Thymus (tissue), 11 donors: ENCODE results near the gene NUDT3. TPM values are rescaled to one million over a fixed set of nuclear protein-coding genes. Genes with fewer than 3 reads are reported as not detected.
A peak's percentile ranks its signal among the peaks of the same experiment; 100 is the strongest.
"Not testable (repeated sequence)": the region's sequence is repeated elsewhere in the genome, so short reads cannot be mapped to it uniquely, and the experiment has no call there.

ENCODE experiments used
- DNase-seq, 9 donors: peaks; one replicate each; pipeline ENCODE4 v3.0.0-alpha.2; 2013; ENCODE audit warnings: low spot score in 9 of 9, low read depth in 6 of 9, missing footprints in 1 of 9
- H3K27ac ChIP-seq, 2 donors: one replicate each; pipeline ENCODE4 v1.5.1; 2013; ENCODE audit warnings: control low read depth in 1 of 2, low read depth in 1 of 2, low read length in 1 of 2, mild to moderate bottlenecking in 1 of 2, moderate library complexity in 1 of 2
- H3K27me3 ChIP-seq, 2 donors: one replicate each; pipeline ENCODE4 v1.5.1; 2013; ENCODE audit warnings: low read length in 1 of 2; ENCODE audit not compliant: control insufficient read depth in 2 of 2, insufficient read depth in 1 of 2
- H3K36me3 ChIP-seq, 2 donors: one replicate each; pipeline ENCODE4 v1.5.1; 2013; ENCODE audit warnings: low read length in 1 of 2, mild to moderate bottlenecking in 1 of 2, moderate library complexity in 1 of 2; ENCODE audit not compliant: control insufficient read depth in 2 of 2, insufficient read depth in 2 of 2
- H3K4me1 ChIP-seq, 2 donors: one replicate each; pipeline ENCODE4 v1.5.1; 2013; ENCODE audit warnings: low read length in 2 of 2; ENCODE audit not compliant: control insufficient read depth in 2 of 2, insufficient read depth in 2 of 2
- H3K4me3 ChIP-seq, 2 donors: one replicate each; pipeline ENCODE4 v1.5.1; 2013; ENCODE audit warnings: low read length in 2 of 2, control low read depth in 1 of 2, mild to moderate bottlenecking in 1 of 2
- H3K9me3 ChIP-seq, 2 donors: one replicate each; pipeline ENCODE4 v1.5.1; 2013; ENCODE audit warnings: low read length in 1 of 2, mild to moderate bottlenecking in 1 of 2; ENCODE audit not compliant: control insufficient read depth in 2 of 2, insufficient read depth in 1 of 2
- WGBS: extraction: QIAGEN DNeasy Blood & Tissue Kit; methylation state at CpG from one replicate; pipeline ENCODE4 v1.1.7; 2013; 5-methylcytosine and 5-hydroxymethylcytosine counted together
- polyA plus RNA-seq: library from polyadenylated mRNA; stranded (reverse); fragments of 200-250 nt; gene quantifications from one replicate; pipeline ENCODE4 v1.2.3, GENCODE V29; 2013
- total RNA-seq: library from RNA; stranded (reverse); fragments of 120-200 nt; gene quantifications from one replicate; pipeline ENCODE4 v1.2.4, GENCODE V29; 2013
- donor health status: healthy.

NUDT3 gene
- total and polyA plus RNA-seq, 2 donors, result 9.7 to 12.7 TPM

DNA sequence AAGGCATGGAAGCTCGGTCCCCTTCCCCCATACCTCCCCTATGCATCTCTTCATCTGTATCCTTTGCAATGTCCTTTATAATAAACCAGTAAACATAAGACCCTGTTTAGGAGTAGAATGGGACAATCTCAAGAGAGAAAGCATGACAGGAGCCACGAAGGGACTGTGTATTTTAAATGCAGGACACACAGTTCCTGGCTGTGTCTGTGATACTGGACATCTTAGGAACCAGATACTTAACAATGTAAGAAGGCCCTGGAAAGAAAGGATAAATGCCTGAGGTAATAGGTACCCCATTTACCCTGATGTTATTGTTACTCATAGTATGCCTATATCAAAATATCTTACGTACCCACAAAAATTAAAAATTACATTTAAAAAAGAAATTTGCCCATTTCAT, 36.6 kb downstream of the NUDT3 start:
- no peaks in the 10 kb centered on the region for H3K4me1 ChIP-seq
- H3K4me3 ChIP-seq, result no peak overlapping the region
- H3K9me3 ChIP-seq, result no peaks in the 10 kb centered on the region
- no peak overlapping the region for H3K27ac ChIP-seq
- WGBS, result 95% methylated on average over 3 of the region's 3 CpGs
- H3K36me3 ChIP-seq, result no peaks in the 10 kb centered on the region
- H3K27me3 ChIP-seq, result no peaks in the 10 kb centered on the region
- DNase-seq, result no peak

DNA sequence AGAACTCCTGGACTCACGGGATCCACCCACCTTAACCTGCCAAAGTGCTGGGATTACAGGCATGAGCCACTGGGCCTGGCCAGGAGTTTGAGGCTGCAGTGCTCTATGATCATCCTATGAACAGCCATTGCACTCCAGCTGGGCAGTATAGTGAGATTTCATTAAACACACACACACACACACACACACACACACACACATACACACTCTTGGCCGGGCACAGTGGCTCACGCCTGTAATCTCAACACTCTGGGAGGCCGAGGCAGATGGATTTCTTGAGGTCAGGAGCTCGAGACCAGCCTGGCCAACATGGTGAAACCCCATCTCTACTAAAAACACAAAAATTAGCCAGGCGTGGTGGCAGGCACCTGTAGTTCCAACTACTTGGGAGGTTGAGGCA, 38.2 kb downstream of the NUDT3 start:
- not testable (repeated sequence) for DNase-seq, H3K4me3 ChIP-seq
- 96% methylated on average over 6 of the region's 6 CpGs for WGBS

DNA sequence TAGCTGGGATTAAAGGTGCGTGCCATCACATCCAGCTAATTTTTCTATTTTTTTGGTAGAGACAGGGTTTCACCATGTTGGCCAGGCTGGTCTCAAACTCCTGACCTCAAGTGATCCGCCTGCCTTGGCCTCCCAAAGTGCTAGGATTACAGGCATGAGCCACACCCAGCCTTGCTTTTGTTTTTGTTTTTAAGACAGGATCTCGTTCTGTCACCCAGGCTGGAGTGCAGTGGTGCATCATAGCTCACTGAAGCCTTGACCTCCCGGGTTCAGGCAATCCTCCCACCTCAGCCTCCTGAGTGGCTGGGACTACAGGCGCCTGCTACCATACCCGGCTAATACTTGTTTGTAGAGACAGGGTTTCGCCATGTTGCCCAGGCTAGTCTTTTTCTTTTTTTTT, 38.9 kb downstream of the NUDT3 start:
- WGBS, result 99% methylated on average over 7 of the region's 7 CpGs

More for the DNA sequence above, 38.2 kb downstream of the NUDT3 start:
- H3K9me3 ChIP-seq, H3K27me3 ChIP-seq, H3K27ac ChIP-seq, H3K4me1 ChIP-seq, H3K36me3 ChIP-seq: not testable (repeated sequence)

DNA sequence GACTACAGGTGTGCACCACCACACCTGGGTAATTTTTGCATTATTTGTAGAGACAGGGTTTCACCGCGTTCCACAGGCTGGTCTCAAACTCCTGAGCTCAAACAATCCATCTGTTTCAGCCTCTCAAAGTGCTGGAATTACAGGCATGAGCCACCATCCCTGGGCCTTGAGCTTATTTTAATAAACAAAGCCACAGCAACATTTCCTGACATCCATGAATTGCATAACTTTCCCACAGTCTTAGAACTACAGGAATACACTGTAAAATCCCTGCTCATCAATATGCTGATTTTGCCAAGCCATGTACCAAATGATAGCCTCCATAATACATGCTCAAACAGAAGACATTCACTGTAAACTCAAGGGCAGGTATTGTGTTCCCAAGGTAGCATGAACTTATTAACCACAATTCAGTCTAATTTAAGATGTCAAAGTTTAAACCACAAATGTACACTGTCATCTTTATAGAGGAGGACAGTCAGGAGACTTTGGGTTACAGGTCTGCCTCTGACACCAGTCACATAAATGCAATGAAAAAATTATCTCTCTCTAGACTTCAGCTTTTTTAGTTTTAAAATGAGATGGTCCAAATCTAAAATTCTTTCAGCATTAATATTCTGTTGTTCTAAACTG, 40.0 kb downstream of the NUDT3 start:
- H3K4me3 ChIP-seq, result no peak overlapping the region
- WGBS, result 100% methylated on average over 2 of the region's 2 CpGs
- H3K27me3 ChIP-seq, result no peaks in the 10 kb centered on the region
- no peaks in the 10 kb centered on the region for H3K36me3 ChIP-seq
- no peaks in the 10 kb centered on the region for H3K9me3 ChIP-seq
- DNase-seq, result no peak
- H3K27ac ChIP-seq, result peak overlapping the region in 1 of 2 donors; percentile 5
- H3K4me1 ChIP-seq, result no peaks in the 10 kb centered on the region

More for the DNA sequence above, 38.9 kb downstream of the NUDT3 start:
- not testable (repeated sequence) for DNase-seq, H3K27me3 ChIP-seq, H3K4me3 ChIP-seq, H3K9me3 ChIP-seq, H3K36me3 ChIP-seq, H3K27ac ChIP-seq, H3K4me1 ChIP-seq

DNA sequence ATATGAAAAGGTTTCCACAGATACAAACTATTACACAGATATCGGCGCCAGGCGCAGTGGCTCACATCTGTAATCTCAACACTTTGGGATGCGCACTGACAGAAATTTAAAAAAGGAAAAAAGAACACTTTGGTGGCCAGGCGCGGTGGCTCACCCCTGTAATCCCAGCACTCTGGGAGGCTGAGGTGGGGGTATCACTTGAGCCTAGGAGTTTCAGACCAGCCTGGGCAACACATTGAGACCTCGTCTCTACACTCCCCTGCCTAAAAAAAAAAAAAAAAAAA, 41.6 kb downstream of the NUDT3 start:
- Histone ChIP-seq H3K27me3 (no peaks in the 10 kb centered on the region), H3K27ac (no peak overlapping the region), H3K36me3 (no peaks in the 10 kb centered on the region), H3K9me3 (no peaks in the 10 kb centered on the region), H3K4me1 (no peaks in the 10 kb centered on the region), H3K4me3 (no peak overlapping the region)
- WGBS, result 98% methylated on average over 7 of the region's 7 CpGs
- no peak for DNase-seq

DNA sequence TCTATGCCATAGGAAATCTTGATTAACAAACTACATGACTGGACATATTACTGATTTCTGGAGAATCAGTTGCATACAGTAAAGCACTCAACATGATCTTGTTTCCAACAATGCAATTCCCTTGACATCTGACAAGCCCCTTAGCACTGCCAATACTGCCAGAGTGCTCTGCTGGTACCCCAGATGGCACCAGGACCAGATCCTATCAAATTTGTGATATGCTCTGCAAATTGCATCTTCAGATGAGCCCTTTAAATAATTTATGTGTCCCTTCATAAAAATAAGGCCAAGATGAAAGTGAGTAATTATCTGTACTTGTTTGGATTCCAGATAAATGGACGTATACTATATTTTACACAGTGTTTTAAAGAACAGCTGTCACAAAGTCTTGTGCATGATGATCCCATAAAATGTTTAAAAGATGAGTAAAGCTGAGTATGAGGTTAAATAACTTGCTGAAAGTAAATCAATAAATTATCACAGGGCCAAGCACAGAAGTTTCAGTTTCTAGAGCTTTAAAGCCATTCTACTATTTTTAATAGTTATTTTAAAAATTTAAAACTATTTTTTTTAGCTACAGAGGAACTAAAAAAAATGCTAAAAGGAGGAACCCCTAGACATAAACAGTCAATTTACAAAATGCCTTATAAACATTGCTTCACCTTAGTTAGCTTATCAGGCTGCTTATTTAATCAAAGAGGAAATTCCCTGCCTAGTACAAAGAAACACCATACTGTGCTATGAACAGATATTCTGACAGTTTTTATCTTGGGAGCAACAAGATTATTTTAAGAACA, 42.1 kb downstream of the NUDT3 start:
- Histone ChIP-seq H3K36me3 (no peaks in the 10 kb centered on the region), H3K9me3 (no peaks in the 10 kb centered on the region), H3K4me1 (no peaks in the 10 kb centered on the region), H3K4me3 (no peak overlapping the region), H3K27me3 (no peaks in the 10 kb centered on the region), H3K27ac (no peak overlapping the region)
- 96% methylated on average over 1 of the region's 1 CpG for WGBS
- DNase-seq, result no peak

DNA sequence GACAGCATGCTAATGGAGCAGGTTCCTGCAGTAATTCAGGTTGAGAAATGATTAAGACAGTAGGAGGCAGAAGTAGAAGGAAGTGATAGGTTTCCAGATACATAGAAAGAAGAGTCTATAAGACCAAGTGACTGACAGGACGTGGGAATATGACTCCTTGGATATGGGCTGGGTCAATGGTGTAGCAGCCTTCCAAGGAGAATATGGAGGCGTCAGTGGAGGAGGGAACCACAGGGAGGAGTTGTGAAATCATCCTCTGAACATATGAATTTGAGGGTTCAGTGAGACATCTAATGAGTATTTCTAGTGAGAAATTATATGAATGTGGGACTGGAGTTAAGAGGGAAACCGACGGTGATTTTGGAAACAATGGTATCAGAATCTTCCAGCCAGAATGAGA, 43.3 kb downstream of the NUDT3 start:
- WGBS, result 98% methylated on average over 4 of the region's 4 CpGs
- Histone ChIP-seq H3K27me3 (no peaks in the 10 kb centered on the region), H3K36me3 (no peaks in the 10 kb centered on the region), H3K27ac (no peak overlapping the region), H3K9me3 (no peaks in the 10 kb centered on the region), H3K4me3 (no peak overlapping the region), H3K4me1 (no peaks in the 10 kb centered on the region)
- no peak for DNase-seq

DNA sequence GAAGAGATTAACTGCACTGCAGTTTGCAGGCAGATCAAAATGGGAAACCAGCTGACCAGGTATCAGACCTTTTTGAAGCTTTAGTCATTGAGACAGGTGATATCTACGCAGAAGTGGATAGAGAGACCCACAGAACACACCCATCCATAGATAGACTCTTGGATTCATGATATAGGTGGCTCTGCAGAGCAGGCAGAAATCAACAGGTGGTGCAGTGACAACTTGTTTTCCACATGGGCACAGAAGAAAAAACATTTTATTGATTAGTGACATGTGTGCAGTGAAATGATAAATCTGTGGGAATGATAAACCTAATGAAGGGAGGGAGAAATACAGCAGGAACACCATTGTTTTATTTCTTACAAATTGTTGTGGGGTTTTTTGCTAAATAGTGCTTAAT, 45.2 kb downstream of the NUDT3 start:
- H3K4me3 ChIP-seq, result no peak overlapping the region
- no peak for DNase-seq

DNA sequence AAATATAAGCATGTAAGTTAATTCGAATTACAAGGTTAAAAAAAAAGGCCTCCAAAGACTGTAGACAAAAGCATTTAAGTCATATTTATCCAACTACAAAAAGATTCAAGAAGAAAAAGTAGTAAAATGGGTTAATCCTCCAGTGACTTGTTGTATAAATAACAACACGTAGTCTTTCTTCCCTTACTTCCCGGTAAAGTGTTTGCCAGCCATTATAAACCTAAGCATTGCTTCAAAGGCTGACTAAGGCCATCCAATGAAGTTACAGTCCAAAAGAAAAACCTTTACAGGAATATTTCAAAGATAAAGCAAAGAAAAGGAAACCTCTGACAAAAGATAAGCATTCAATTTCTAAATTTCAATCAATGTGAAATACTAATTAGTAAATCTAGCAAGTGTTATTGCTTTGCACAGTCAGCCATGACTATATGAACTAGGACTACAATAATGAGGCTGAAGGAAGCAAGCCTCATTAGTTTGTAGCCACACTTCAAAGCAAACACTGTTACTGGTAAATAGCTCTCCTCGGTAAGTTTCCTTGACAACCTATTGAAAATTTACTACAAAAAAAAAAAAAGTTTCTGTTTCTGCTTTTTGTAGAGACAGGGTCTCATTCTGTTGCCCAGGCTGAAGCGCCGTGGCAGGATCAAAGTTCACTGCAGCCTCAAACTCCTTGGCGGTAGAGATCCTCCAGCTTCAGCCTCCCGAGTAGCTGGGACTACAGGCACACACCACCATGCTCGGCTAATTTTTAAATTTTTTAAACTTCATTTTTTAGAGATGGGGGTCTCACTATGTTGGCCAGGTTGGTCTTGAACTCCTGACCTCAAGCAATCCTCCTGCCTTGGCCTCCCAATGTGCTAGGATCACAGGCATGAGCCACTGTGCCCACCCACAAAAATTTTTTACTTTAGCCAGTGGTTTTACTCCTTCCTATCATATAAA, 46.0 kb downstream of the NUDT3 start:
- H3K27me3 ChIP-seq, result no peaks in the 10 kb centered on the region
- no peaks in the 10 kb centered on the region for H3K9me3 ChIP-seq
- H3K4me3 ChIP-seq, result no peak overlapping the region
- 94% methylated on average over 9 of the region's 9 CpGs for WGBS
- no peak overlapping the region for H3K27ac ChIP-seq
- peaks cover 0 to 6% of the 10 kb centered on the region in 2 donors for H3K4me1 ChIP-seq
- DNase-seq, result no peak
- H3K36me3 ChIP-seq, result peaks cover 0 to 5% of the 10 kb centered on the region in 2 donors

More for the DNA sequence above, 45.2 kb downstream of the NUDT3 start:
- 97% methylated on average over 1 of the region's 1 CpG for WGBS
- no peak overlapping the region for H3K27ac ChIP-seq
- H3K9me3 ChIP-seq, result no peaks in the 10 kb centered on the region
- H3K27me3 ChIP-seq, result no peaks in the 10 kb centered on the region
- no peaks in the 10 kb centered on the region for H3K36me3 ChIP-seq
- H3K4me1 ChIP-seq, result no peaks in the 10 kb centered on the region
